SJCRH30 (cell line): ENCODE measurements around the gene APOA5. TPM values are rescaled to one million over a fixed set of nuclear protein-coding genes. Genes with fewer than 3 reads are reported as not detected.

Experiments
- DNase-seq, 2 experiments: peaks; one replicate each; pipeline ENCODE4 v3.0.0-alpha.2; 2015 to 2020
- H3K27ac ChIP-seq: fragments of 250-450 bp; sonication (Bioruptor Pico); 2 replicates; pipeline ENCODE4 v1.5.1; 2020; ENCODE audit warnings: mild to moderate bottlenecking, moderate library complexity
- H3K27me3 ChIP-seq: fragments of 250-450 bp; sonication (Bioruptor Pico); 2 replicates; pipeline ENCODE4 v1.5.1; 2020; ENCODE audit warnings: mild to moderate bottlenecking, moderate library complexity
- H3K36me3 ChIP-seq: fragments of 250-450 bp; sonication (Bioruptor Pico); 2 replicates; pipeline ENCODE4 v1.5.1; 2020; ENCODE audit warnings: mild to moderate bottlenecking, moderate library complexity
- H3K4me1 ChIP-seq: fragments of 250-450 bp; sonication (Bioruptor Pico); 2 replicates; pipeline ENCODE4 v1.5.1; 2020; ENCODE audit warnings: mild to moderate bottlenecking, moderate library complexity
- H3K4me3 ChIP-seq: fragments of 250-450 bp; sonication (Bioruptor Pico); 2 replicates; pipeline ENCODE4 v1.5.1; 2020; ENCODE audit warnings: mild to moderate bottlenecking, moderate library complexity
- H3K9me3 ChIP-seq: fragments of 250-450 bp; sonication (Bioruptor Pico); replicated peaks from 2 replicates; pipeline ENCODE4 v1.5.1; 2020; ENCODE audit warnings: mild to moderate bottlenecking, moderate library complexity
- total RNA-seq: library from RNA; depleted of rRNA; stranded (reverse); fragments of >200 nt; shearing (Covaris generic); gene quantifications from 2 replicates; pipeline ENCODE4 v1.2.3, GENCODE V29; 2014

Gene APOA5
- total RNA-seq, 1 experiment from 2014 or later: not detected

DNA sequence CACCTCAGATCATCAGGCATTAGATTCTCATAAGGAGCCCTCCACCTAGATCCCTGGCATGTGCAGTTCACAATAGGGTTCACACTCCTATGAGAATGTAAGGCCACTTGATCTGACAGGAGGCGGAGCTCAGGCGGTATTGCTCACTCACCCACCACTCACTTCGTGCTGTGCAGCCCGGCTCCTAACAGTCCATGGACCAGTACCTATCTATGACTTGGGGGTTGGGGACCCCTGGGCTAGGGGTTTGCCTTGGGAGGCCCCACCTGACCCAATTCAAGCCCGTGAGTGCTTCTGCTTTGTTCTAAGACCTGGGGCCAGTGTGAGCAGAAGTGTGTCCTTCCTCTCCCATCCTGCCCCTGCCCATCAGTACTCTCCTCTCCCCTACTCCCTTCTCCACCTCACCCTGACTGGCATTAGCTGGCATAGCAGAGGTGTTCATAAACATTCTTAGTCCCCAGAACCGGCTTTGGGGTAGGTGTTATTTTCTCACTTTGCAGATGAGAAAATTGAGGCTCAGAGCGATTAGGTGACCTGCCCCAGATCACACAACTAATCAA, 40.2 kb upstream of the APOA5 start:
- no peak overlapping the region for H3K27ac ChIP-seq

DNA sequence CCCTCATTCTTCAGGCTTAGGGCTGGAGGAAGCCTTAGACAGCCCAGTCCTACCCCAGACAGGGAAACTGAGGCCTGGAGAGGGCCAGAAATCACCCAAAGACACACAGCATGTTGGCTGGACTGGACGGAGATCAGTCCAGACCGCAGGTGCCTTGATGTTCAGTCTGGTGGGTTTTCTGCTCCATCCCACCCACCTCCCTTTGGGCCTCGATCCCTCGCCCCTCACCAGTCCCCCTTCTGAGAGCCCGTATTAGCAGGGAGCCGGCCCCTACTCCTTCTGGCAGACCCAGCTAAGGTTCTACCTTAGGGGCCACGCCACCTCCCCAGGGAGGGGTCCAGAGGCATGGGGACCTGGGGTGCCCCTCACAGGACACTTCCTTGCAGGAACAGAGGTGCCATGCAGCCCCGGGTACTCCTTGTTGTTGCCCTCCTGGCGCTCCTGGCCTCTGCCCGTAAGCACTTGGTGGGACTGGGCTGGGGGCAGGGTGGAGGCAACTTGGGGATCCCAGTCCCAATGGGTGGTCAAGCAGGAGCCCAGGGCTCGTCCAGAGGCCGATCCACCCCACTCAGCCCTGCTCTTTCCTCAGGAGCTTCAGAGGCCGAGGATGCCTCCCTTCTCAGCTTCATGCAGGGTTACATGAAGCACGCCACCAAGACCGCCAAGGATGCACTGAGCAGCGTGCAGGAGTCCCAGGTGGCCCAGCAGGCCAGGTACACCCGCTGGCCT, 38.7 kb upstream of the APOA5 start:
- Histone ChIP-seq H3K9me3 (no peaks in the 10 kb centered on the region), H3K27ac (no peak overlapping the region), H3K36me3 (no peaks in the 10 kb centered on the region), H3K27me3 (no peaks in the 10 kb centered on the region), H3K4me1 (no peaks in the 10 kb centered on the region), H3K4me3 (no peak overlapping the region)
- no peak for DNase-seq

More for the DNA sequence above, 40.2 kb upstream of the APOA5 start:
- no peak for DNase-seq
- H3K27me3 ChIP-seq: no peaks in the 10 kb centered on the region
- no peaks in the 10 kb centered on the region for H3K9me3 ChIP-seq
- no peaks in the 10 kb centered on the region for H3K4me1 ChIP-seq
- no peak overlapping the region for H3K4me3 ChIP-seq
- H3K36me3 ChIP-seq: no peaks in the 10 kb centered on the region

DNA sequence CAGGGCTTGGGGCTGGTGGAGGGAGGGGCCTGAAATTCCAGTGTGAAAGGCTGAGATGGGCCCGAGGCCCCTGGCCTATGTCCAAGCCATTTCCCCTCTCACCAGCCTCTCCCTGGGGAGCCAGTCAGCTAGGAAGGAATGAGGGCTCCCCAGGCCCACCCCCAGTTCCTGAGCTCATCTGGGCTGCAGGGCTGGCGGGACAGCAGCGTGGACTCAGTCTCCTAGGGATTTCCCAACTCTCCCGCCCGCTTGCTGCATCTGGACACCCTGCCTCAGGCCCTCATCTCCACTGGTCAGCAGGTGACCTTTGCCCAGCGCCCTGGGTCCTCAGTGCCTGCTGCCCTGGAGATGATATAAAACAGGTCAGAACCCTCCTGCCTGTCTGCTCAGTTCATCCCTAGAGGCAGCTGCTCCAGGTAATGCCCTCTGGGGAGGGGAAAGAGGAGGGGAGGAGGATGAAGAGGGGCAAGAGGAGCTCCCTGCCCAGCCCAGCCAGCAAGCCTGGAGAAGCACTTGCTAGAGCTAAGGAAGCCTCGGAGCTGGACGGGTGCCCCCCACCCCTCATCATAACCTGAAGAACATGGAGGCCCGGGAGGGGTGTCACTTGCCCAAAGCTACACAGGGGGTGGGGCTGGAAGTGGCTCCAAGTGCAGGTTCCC, 38.0 kb upstream of the APOA5 start, which contains the start of gene APOC3:
APOC3 (plus strand) TSS at position 383 of the 659 bp plus-strand sequence. CDS start 676 bp downstream, outside the sequence.
- no peak for DNase-seq
- no peaks in the 10 kb centered on the region for H3K9me3 ChIP-seq
- no peaks in the 10 kb centered on the region for H3K36me3 ChIP-seq
- no peaks in the 10 kb centered on the region for H3K4me1 ChIP-seq
- no peak within 1 kb of the TSS for H3K27ac ChIP-seq
- no peak within 1 kb of the TSS for H3K4me3 ChIP-seq
- H3K27me3 ChIP-seq: no peaks in the 10 kb centered on the region

DNA sequence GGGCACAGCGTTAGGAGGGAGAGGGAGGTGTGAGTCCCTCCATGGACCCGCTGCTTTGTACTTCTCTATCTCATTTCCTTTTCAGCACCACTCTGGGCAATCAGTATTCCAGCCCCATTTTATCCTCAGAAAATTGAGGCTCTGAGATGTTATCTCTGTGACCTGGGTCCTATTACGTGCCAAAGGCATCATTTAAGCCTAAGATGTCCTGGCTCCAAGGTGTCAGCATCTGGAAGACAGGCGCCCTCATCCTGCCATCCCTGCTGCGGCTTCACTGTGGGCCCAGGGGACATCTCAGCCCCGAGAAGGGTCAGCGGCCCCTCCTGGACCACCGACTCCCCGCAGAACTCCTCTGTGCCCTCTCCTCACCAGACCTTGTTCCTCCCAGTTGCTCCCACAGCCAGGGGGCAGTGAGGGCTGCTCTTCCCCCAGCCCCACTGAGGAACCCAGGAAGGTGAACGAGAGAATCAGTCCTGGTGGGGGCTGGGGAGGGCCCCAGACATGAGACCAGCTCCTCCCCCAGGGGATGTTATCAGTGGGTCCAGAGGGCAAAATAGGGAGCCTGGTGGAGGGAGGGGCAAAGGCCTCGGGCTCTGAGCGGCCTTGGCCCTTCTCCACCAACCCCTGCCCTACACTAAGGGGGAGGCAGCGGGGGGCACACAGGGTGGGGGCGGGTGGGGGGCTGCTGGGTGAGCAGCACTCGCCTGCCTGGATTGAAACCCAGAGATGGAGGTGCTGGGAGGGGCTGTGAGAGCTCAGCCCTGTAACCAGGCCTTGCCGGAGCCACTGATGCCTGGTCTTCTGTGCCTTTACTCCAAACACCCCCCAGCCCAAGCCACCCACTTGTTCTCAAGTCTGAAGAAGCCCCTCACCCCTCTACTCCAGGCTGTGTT, 37.2 kb upstream of the APOA5 start:
- H3K27me3 ChIP-seq: no peaks in the 10 kb centered on the region
- no peak overlapping the region for H3K4me3 ChIP-seq
- DNase-seq: no peak
- no peak overlapping the region for H3K27ac ChIP-seq
- no peaks in the 10 kb centered on the region for H3K36me3 ChIP-seq
- no peaks in the 10 kb centered on the region for H3K9me3 ChIP-seq
- H3K4me1 ChIP-seq: no peaks in the 10 kb centered on the region

GRCh38 chr11:116827461-116827860, 35.8 kb upstream of the APOA5 start:
- Histone ChIP-seq H3K27me3 (no peaks in the 10 kb centered on the region), H3K27ac (no peak overlapping the region), H3K36me3 (no peaks in the 10 kb centered on the region), H3K9me3 (no peaks in the 10 kb centered on the region), H3K4me1 (no peaks in the 10 kb centered on the region), H3K4me3 (no peak overlapping the region)
- no peak for DNase-seq

GRCh38 chr11:116826751-116827431, 35.2 kb upstream of the APOA5 start:
- no peak overlapping the region for H3K27ac ChIP-seq
- H3K27me3 ChIP-seq: no peaks in the 10 kb centered on the region
- H3K4me1 ChIP-seq: no peaks in the 10 kb centered on the region
- no peaks in the 10 kb centered on the region for H3K36me3 ChIP-seq
- no peaks in the 10 kb centered on the region for H3K9me3 ChIP-seq
- H3K4me3 ChIP-seq: no peak overlapping the region
- no peak for DNase-seq

GRCh38 chr11:116825854-116826750, 34.4 kb upstream of the APOA5 start:
- H3K36me3 ChIP-seq: no peaks in the 10 kb centered on the region
- H3K27ac ChIP-seq: no peak overlapping the region
- no peak for DNase-seq
- H3K9me3 ChIP-seq: no peaks in the 10 kb centered on the region
- H3K4me3 ChIP-seq: no peak overlapping the region
- no peaks in the 10 kb centered on the region for H3K27me3 ChIP-seq
- H3K4me1 ChIP-seq: no peaks in the 10 kb centered on the region

DNA sequence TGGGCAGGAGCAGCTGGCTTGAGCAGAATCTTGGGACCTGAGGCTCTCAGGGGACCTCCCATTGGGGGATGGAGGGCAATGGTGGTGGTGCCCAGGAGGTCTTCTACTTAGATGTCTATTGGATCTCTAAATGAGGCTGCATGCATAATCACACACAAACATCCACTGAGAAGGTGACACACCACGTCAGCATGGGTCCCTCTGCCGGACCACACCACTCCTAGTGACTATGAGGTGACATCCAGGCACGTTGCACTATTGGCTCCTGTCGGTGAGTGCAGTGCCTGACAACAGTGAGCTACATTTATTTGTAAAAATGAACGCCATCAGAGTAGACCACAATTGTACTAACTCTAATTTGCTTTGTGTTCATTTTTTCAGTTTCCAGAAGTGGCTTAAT, 33.8 kb upstream of the APOA5 start:
- Histone ChIP-seq H3K4me1 (no peaks in the 10 kb centered on the region), H3K36me3 (no peaks in the 10 kb centered on the region), H3K27ac (no peak overlapping the region), H3K4me3 (no peak overlapping the region), H3K27me3 (no peaks in the 10 kb centered on the region), H3K9me3 (no peaks in the 10 kb centered on the region)
- DNase-seq: no peak

DNA sequence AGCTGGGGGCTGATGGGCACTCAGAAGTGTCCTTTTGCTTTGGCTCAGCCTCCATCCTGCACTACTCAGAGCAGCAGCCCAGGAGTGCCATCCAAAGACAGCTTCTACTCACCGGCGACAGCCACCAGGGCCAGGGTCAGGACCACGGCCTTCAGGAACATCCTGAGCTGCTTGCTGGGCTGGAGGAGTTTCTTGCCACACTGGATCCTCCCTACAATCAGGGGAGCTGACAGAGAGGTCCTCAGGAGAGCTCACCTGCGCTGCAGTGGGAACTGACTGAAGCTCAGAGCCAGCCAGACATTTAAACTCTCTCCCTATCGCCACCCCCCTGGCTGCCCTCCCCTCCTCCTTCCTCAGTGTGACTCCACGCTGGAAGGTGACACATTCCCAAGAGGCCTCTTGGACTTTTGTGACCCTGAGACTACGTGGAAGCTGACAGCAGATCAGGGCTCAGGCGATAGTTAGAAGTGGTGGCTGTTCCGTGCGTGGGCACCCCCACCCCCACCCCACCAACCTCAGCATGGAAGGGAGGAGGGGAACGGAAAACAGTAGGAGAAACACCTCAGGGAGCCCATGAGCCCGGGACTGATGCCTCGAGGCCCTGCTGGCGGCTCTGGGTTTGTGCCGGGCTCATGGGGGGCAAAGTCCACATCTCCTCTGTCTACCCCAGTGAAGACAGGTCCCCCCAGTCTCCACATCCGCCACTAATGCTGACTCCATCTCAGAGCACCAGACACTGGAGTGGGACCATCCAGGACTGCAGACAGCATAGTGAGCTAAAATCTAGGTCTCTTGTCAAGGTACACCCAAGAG, 31.6 kb upstream of the APOA5 start, which contains the start of gene APOA4:
APOA4 (minus strand) TSS at position 274 of the 813 bp plus-strand sequence; CDS start at position 161, 113 bp downstream.
- Histone ChIP-seq H3K9me3 (no peaks in the 10 kb centered on the region), H3K4me1 (no peaks in the 10 kb centered on the region), H3K36me3 (no peaks in the 10 kb centered on the region), H3K27ac (no peak within 1 kb of the TSS), H3K27me3 (no peaks in the 10 kb centered on the region), H3K4me3 (no peak within 1 kb of the TSS)
- DNase-seq: no peak

GRCh38 chr11:116822575-116822974, 30.9 kb upstream of the APOA5 start:
- Histone ChIP-seq H3K9me3 (no peaks in the 10 kb centered on the region), H3K4me3 (no peak overlapping the region), H3K4me1 (no peaks in the 10 kb centered on the region), H3K36me3 (no peaks in the 10 kb centered on the region), H3K27ac (no peak overlapping the region), H3K27me3 (no peaks in the 10 kb centered on the region)
- no peak for DNase-seq

GRCh38 chr11:116821050-116821918, 29.6 kb upstream of the APOA5 start:
- DNase-seq: no peak
- Histone ChIP-seq H3K4me1 (no peaks in the 10 kb centered on the region), H3K4me3 (no peak overlapping the region), H3K27me3 (no peaks in the 10 kb centered on the region), H3K36me3 (no peaks in the 10 kb centered on the region), H3K9me3 (no peaks in the 10 kb centered on the region), H3K27ac (no peak overlapping the region)

DNA sequence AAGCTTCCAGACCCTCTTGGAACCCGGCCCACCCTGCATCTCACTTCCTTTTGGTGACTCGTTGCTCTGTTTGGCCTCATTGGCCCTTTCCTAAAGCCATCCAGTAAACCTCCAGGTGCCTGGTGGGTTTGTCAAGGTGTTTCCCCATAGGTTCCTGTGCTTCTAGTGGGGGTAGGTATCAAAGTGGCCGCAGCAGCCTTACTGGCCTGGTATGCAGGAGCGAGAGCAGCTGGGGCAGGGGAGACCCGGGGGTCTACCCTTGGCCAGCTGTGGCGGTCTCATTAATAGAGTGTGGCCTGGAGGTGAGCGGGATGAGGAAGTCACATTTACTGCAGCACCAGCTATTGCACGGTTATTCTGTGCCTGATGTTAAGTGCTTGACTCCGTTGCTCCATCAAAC, 27.4 kb upstream of the APOA5 start:
- DNase-seq: no peak
- Histone ChIP-seq H3K36me3 (no peaks in the 10 kb centered on the region), H3K27ac (no peak overlapping the region), H3K27me3 (no peaks in the 10 kb centered on the region), H3K4me1 (no peaks in the 10 kb centered on the region), H3K9me3 (no peaks in the 10 kb centered on the region), H3K4me3 (no peak overlapping the region)
